Putamen (tissue), 1 donor: ENCODE measurements around the gene TMEM221.
A peak's percentile ranks its signal among the peaks of the same experiment; 100 is the strongest.

Source experiments
- DNase-seq: peaks from one replicate; pipeline ENCODE4 v3.0.0-alpha.2; 2016; ENCODE audit warnings: low spot score

Gene TMEM221

DNA sequence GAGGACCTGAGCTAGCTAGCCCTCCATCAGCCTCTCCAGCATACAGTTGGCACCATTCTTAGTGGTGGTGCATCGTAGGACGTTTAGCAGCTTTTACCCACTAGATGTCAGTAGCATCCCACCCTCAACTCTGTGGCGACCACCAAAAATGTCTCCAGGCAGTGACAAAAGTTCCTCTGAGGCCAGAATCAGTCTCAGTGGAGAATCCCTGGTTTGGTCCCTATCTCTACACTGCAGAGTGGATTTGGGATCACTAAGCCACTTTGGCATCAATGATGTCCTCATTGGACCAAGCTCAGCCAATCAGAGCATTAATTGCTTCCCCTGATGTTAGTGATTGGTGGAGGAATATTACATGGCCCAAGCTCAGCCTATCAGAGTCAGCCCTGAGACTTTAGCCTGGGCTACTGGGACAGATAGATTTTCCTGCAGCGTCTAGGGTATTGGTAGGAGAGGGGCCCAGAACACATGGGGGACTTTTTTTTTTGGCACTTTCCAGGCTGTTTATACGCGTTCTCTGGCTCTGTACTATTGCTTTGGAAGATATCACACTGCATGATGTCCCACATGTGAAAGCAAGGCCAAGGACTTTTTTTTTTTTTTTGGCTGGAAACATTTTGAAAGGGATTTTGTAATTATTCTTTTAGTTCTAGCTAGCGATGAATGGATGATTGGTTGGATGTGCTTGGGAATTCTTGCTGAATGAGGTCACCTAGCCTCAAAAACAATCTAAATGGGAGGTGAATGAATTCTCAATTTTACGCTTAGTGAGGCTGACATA, 7.0 kb downstream of the TMEM221 start:
- no peak for DNase-seq

DNA sequence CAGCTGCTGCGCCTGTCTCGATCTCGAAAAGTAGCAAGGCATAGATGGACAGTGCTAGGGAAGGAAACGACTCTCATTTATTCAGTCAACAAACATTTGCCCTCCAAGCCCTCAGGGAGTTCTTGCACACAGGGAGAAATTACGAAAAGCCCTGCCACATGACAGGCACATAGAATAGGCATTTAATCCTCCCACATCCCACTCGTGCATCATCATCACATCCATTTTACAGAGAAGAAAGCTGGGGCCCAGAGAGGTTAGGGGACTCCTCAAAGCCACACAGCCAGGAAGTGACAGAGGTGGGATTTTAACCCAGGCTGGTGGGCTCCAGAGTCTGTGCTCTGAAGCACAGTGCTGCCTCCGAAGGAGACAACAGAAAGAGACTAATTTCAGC, 11.6 kb downstream of the TMEM221 start:
- no peak for DNase-seq

DNA sequence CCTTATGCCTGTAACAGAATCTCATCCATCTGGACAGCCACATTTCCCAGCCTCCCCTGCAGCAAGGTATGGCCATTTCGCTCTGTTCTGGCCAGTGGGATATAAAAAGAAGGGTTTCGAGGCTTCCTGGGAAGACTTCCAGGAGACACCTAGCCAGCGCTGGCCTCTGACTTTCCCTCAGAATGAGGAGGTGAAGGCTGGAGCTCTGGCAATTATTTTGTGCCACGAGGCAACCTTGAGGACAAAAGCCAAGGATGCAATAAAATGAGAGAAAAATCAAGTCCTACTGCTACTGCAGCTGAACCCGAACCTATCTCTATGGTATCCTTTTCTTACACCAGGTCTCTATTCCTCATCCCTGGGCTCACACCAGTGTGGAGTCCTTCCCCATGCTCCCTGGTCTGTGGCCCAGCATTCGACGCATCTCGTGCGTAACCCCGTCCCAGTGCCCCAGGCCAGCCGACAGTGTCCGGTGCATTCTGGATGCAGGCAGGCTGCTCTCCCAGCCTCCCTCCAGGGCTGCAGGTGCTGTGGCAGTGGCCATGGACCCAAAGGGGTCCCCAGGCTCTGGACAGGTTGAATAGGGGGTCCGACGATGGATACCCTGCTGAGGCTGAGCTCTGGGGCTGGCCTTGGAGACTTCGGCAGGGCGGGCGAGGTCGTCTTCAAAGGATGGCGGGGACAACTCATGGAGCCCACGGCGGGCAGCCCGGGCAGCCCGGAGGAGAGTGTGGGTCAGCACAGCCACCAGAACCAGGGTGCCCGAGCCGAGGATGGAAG, 12.2 kb downstream of the TMEM221 start:
- no peak for DNase-seq

DNA sequence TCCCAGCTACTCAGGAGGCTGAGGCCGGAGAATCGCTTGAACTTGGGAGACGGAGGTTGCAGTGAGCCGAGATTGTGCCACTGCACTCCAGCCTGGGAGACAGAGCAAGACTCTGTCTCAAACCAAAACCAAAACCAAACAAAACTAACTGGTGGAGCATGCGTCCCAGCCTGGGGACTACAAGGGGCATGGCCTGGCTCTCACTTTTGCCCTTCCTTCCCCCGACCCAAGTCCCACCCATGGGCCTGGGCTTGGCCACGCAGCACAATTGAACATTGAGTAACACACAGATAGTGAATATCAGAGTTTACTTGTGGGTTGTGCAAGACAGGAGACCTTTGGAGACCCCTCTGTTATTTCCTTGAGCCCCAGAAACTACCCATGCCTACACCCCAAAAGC, 13.2 kb downstream of the TMEM221 start:
- DNase-seq: no peak

DNA sequence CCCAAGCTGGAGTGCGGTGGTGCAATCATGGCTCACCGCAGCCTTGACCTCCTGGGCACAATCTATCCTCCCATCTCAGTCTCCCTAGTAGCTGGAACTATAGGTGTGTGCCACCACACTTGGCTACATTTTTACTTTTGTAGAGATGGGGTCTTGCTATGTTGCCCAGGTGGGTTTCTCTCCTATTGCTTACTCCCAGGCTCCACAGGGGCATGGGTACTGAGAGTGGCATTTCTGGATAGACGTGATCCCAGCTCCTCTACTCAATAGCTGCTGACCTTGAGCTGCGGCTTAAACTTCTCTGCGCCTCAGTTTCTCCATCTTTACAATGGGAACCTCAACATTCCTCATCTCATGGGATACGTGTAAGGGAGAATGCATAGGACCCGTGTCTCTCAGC, 17.1 kb downstream of the TMEM221 start:
- no peak for DNase-seq

DNA sequence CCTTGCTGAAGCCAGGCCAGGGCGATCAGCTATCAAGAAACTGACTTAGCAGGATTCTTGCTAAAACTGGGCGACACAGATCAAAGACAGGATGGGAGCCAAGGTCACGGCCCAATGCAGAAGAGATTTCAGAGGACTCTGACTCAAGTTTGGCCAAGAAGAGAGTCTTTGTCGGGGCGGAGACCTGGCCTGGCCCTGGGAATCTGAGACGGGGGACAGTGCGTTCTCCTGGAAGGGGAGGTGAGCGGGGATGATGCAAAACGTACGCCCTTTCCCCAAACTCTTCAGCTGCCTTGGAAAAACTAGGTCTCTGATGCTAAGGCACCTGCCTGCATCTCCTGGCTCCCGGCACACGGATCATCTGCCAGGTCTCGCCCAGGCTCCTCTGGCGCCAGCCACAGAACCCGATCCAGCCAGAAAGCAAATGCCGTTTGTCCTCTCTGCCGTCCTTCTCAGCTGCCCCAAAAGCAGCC, 18.8 kb downstream of the TMEM221 start:
- no peak for DNase-seq

DNA sequence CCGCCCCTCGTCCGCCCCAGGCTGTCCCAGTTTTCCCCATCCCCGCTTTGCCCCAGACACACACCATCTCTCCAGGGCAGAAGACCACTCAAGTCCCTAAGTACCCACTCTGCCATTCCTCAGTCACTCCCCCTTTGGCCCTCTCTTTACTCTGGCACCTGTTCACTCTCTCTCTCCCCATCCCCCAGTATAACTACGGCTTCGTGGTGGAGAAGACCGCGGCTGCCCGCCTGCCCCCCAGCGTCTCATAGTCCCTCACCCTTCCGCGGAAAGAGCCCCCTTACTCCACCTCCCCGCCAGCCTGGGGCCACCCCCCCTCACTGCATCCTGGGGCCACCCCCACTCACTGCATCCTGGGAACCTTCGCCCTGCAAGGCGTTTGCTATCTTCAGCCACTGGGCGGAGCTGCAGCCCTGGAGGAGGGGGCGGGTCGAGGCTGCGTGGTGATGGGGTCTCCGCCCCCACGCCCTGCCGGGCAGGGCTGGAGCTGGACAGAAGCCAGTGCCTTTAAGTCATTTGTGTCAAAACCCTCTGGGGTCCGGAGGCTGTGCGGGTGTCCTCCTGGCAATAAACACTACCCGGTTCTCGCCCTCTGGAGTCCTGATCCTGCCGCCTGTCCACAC, 23.6 kb downstream of the TMEM221 start:
- no peak for DNase-seq

DNA sequence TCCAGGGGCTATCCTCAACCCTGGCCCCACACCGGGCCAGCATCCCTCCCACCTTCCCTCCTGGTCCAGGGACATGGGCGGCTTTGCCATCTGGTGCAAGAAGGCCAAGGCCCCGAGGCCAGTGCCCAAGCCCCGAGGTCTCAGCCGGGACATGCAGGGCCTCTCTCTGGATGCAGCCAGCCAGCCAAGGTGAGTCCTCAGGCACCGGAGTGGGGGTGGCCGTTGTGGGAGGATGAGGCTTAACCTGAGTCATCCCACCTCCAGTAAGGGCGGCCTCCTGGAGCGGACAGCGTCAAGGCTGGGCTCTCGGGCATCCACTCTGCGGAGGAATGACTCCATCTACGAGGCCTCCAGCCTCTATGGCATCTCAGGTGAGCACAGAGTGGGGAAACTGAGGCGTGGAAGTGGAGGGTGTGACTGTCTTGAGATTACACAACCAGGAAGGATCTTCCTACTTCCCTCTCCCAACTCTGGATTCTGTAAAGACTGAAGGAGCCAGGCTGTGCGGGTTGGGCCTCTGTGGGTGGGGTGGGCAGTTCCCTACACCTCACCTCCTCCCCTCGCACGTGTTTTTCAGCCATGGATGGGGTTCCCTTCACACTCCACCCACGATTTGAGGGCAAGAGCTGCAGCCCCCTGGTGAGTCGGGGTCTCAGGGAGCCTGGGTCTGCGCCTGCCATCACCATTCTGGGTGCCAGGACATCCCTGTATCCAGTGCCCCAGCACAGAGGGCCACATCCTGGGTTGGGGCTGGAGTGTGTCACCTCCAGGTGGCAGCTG, 24.8 kb downstream of the TMEM221 start:
- no peak for DNase-seq

DNA sequence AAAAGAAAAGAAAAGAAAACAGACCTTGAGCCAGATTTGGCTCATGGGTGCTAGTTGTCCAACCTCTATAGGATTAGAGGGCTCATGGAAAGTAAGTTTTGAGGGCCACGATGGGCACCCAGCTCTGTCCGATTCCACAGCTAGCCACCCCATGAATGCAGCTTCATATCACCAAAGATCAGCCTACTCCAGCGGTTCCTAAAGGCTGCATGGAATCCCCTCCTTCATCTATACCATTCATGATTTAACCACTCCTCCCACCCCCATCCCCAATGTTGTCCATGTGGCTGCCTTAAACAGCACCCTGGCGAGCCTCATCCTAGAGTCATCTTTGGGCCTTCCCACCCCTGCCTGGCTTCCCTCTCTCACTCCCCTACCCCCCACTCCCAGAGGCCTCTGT, 26.5 kb downstream of the TMEM221 start:
- DNase-seq: no peak

DNA sequence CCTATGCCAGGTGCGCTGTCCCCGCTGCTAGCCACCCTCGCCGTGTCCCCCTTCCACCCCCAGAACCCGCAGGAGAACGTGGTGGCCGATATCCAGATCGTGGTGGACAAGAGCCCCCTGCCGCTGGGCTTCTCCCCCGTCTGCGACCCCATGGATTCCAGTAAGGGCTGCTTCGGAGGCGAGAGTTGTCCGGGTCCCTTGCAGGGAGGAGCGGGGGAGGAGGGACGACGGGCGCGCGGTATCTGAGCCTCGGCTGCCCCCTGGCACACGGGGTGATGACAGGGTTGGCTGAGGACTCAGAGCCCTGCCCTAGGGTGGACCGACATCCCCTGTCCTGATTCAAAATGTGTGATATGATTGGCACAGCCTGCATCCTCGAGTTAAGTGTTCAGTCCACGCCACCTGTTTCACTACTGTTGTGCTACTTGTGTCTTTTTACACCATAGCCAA, 28.0 kb downstream of the TMEM221 start:
- no peak for DNase-seq

DNA sequence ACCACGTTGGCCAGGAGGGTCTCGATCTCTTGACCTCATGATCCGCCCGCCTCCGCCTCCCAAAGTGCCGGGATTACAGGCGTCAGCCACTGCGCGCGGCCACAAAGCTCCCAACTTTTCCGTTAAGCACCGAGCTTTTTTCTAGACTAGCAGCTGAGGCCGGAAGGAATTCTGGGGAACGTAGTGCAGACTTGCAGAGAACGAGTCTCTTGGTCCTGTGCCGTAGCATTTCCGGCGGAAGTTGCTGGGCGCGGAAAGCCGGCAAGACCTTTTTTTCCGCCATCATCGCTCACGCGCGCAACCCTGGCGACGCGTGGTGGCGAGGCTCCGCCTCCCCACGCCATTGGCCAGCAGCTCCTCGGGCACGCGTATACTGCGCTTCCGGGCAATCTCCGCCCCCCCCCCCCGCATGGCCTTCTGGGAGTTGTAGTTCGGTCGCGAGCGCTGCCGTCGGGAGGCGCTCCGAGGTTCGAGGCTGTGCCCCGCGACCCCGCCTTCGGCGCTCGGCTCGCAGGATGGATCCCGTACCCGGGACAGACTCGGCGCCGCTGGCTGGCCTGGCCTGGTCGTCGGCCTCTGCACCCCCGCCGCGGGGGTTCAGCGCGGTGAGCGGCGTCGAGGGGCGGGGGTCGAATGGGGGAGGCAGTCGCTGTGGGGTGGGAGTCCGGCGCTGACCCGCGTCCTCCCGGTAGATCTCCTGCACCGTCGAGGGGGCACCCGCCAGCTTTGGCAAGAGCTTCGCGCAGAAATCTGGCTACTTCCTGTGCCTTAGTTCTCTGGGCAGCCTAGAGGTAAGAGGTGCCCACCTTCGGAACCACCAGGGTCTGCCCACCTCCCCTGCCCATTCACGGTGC, 28.6 kb downstream of the TMEM221 start, which contains the start of gene MVB12A:
MVB12A (plus strand) TSS at position 427 of the 854 bp plus-strand sequence; CDS start at position 516, 89 bp downstream.
- DNase-seq: peak; percentile 99

DNA sequence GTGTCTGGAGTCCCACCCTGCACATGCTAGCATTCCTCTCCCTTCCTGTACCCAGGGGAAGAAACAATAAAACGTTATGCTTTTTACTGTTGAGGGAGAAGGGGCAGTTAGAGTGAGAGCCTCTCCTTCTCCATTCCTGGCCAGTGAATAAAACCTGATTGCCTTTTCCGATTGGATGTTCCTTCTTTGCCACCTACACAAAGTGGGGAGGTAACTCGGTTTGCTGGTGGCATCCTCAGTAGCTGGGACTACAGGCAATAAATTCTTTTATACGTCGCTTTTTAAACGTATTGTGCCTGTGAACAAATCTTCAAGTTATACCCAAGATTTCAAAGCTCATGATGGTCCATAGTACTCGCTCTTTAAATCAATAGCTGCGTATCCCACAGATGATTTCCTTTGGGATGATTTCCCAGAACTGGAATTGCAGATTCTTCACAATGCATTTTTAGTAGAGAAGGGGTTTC, 29.3 kb downstream of the TMEM221 start:
- no peak for DNase-seq

DNA sequence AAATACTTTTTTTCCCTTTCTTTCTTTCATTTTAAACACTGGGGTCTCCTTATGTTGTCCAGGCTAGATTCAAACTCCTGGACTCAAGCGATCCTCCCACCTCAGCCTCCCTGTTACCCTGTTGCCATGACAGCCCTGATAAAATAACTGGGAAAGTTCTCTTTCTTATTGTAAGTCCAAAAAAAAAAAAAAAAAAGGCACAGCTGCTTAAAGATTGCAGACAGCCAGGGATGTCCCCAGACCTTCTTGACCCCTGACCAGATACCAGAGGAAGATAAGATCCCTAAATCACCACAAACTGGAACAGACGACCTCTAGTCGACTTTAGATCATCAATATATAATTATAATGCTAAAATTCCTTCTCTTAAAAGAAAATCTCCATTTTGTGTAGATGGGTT, 29.8 kb downstream of the TMEM221 start:
- no peak for DNase-seq

DNA sequence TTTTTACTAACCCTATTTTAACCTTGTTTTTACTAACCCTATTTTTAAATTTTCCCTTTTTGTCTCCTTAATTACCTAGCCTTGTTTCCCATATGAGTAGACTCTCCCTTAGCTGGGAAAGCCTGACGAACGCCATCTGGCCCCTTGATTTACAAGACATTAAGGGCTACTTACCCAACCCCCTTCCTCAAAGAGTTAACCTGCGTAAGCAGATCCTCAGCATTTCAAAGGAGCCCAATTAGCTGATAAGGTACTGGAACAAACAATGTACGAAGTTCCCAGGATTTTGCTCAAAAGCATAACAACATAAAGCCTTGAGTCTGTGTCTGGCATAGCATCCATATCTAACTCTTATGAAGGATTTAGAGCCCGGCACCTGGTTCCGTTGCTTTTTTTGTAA, 33.3 kb downstream of the TMEM221 start:
- no peak for DNase-seq

DNA sequence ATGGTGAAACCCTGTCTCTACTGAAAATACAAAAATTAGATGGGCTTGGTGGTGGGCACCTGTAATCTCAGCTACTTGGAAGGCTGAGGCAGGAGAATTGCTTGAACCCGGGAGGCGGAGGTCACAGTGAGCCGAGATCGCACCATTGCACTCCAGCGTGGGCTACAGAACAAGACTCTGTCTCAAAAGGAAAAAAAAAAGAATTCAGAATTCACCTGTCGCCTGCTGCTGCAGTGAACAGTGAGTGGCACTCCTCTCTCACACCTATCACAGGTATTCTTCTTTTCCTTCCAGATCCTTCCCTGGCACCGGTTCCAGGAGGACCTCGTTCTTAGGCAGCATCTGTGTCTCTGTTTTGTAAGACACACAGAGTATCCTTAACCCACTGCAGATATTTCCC, 34.4 kb downstream of the TMEM221 start:
- no peak for DNase-seq

DNA sequence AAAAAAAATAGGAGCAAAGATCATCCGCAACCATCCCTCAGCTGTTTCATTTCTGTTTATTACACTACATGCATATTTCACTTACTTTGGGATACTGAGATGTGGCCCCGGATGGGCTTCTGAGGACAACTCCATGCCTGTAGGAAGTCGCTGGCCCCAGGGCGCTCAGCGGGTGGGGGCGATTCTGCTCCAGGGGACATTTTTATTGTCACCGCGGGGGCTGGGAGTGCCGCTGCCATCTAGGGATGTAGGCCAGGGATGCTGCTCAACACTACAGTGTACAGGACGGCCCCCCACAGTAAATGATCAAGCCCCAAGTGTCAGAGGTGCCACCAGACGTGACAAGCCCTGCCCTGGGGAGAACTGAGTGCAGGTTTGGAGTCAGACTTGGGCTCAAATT, 36.7 kb downstream of the TMEM221 start:
- DNase-seq: no peak

DNA sequence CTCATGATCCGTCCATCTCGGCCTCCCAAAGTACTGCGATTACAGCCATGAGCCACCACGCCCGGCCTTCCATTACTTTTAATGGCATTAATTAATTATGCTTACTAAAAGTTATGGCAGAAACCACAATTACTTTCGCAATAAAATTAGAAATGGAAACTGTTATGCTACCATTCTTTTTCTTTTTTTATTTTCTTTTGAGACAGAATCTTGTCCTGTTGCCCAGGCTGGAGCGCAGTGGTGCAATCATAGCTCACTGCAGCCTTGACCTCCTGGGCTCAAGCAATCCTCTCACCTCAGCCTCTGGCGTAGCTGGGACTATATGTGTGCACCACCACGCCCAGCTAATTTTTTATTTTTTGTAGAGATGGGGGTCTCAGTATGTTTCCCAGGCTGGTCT, 38.5 kb downstream of the TMEM221 start:
- DNase-seq: no peak

DNA sequence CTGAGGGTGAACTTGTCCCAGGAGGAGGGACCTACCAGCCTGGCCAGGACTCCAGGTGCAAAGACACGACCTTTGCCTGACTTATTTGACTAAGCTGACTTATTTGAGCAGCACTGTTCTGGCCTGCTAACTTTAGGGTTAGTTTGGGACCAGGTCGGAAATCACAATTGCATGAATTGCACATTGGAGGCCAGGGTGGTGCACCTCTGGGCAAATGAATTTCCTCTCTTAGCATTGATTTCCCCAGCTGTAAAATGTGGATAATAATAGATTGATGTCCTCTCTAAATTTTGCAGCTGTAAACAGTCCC, 41.6 kb downstream of the TMEM221 start:
- no peak for DNase-seq

DNA sequence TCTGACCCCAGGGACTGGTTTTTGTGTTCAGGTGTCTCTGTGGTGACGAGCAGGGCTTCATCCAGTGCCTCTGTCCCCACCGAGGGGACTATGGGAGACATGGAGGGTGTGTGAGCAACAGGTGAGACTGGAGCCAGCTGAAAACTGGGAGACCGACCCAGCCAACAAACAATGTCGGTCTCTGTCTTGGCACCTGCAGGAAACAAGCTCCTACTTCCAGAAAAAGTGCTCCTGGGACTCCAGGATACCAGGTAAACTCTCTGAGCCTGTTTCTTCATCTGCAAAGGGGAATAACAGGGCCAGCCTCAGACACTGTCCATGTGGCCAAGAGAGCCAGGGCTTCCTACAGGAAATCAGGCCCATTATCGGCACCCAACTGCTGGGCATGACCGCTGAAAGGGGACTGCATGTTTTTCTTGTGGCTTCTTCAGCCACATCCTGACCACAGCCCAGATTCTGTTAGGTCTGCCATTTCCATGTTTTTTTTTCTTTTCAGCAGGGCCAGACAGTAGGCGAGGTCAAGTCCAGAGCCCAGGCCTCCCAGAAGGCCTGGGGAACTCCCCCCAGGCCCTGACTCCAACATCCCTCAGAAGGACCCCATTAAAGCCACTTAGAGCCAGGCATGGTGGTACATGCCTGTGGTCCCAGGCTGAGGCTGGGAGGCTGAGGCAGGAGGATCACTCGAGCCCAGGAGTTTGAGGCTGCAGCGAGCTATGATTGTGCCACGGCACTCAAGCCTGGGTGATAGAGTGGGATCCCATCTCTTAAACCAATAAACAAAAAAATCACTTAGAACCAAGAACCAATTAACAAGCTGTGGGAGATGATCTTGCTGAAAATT, 42.2 kb downstream of the TMEM221 start:
- DNase-seq: no peak
